ENCODE data around the gene HOXD9. TPM values are rescaled to one million over a fixed set of nuclear protein-coding genes. Genes with fewer than 3 reads are reported as not detected.

The HOXD9 gene
- total RNA-seq, 1 experiment from 2014 or later: not detected

GRCh38 chr2:176139661-176140512 lies 17.4 kb downstream of the HOXD9 start:
- Mint-ChIP-seq H3K27me3 (ENCODE audit: low read depth) (peaks cover 98% of the 10 kb centered on the region), H3K4me1 (peaks cover 14% of the 10 kb centered on the region), H3K27ac (no peak overlapping the region), H3K4me3 (peak overlapping the region; percentile 44), H3K36me3 (no peaks in the 10 kb centered on the region), H3K9me3 (no peaks in the 10 kb centered on the region)
- no peak for DNase-seq (ENCODE audit: low spot score)
- ChIA-PET POLR2A (no interaction called here), CTCF (interaction anchor here (0.6 to 3.4 kb wide), 34 partner anchors 8 to 1009 kb away, joined by 3 to 73 read pairs (median 6); partner anchors contain the start of gene HOXD1)
- ATAC-seq: no peak
- TF ChIP-seq ZNF532 (CRISPR knock-in tag; IDR thresholded peaks at IDR 0.05; ENCODE audit: borderline replicate concordance) (no peak), ZNF423 (CRISPR knock-in tag; IDR thresholded peaks at IDR 0.05) (no peak), ARID4B (CRISPR knock-in tag; IDR thresholded peaks at IDR 0.05; ENCODE audit: borderline replicate concordance) (no peak), JUN (CRISPR knock-in tag; IDR thresholded peaks at IDR 0.05) (no peak), SMAD3 (CRISPR knock-in tag; IDR thresholded peaks at IDR 0.05; ENCODE audit: borderline replicate concordance) (no peak), AR (CRISPR knock-in tag; IDR thresholded peaks at IDR 0.05) (no peak), CREB1 (CRISPR knock-in tag; IDR thresholded peaks at IDR 0.05) (no peak), ZNF317 (CRISPR knock-in tag; IDR thresholded peaks at IDR 0.05; ENCODE audit: borderline replicate concordance, low read depth) (no peak), ATF1 (CRISPR knock-in tag; IDR thresholded peaks at IDR 0.05) (no peak), ZNF671 (CRISPR knock-in tag; IDR thresholded peaks at IDR 0.05) (no peak), E2F1 (CRISPR knock-in tag; IDR thresholded peaks at IDR 0.05) (no peak), E2F5 (CRISPR knock-in tag; IDR thresholded peaks at IDR 0.05) (no peak), ETV6 (CRISPR knock-in tag; IDR thresholded peaks at IDR 0.05) (no peak), TCF7 (CRISPR knock-in tag; IDR thresholded peaks at IDR 0.05; ENCODE audit: low read depth) (no peak), SOX15 (CRISPR knock-in tag; IDR thresholded peaks at IDR 0.05) (no peak), TP53 (CRISPR knock-in tag; IDR thresholded peaks at IDR 0.05) (no peak; the same call in 1 of the 2 replicates), USF2 (CRISPR knock-in tag; IDR thresholded peaks at IDR 0.05) (no peak), CTCF (IDR thresholded peaks at IDR 0.05) (no peak), ESRRA (CRISPR knock-in tag; IDR thresholded peaks at IDR 0.05; ENCODE audit: borderline replicate concordance) (no peak)

Data from WTC11 (cell line).